ENCODE measurements around the gene CBX1.

- TF ChIP-seq ZNF607 (CRISPR knock-in tag; IDR thresholded peaks at IDR 0.05; ENCODE audit: borderline replicate concordance) (no peak), BCLAF1 (IDR thresholded peaks at IDR 0.05) (no peak), ZNF788 (CRISPR knock-in tag; IDR thresholded peaks at IDR 0.05; ENCODE audit: borderline replicate concordance) (no peak), HIVEP1 (CRISPR knock-in tag; IDR thresholded peaks at IDR 0.05) (no peak), TCF7L2 (IDR thresholded peaks at IDR 0.05; ENCODE audit: low read depth, low read length) (no peak), CTCF (CRISPR knock-in tag; IDR thresholded peaks at IDR 0.05) (no peak), RXRA (CRISPR knock-in tag; IDR thresholded peaks at IDR 0.05) (no peak), SETDB1 (CRISPR knock-in tag; IDR thresholded peaks at IDR 0.05; ENCODE audit: borderline replicate concordance) (no peak), NCOA1 (CRISPR knock-in tag; IDR thresholded peaks at IDR 0.05) (no peak), ZNF3 (CRISPR knock-in tag; IDR thresholded peaks at IDR 0.05) (no peak), FLYWCH1 (CRISPR knock-in tag; IDR thresholded peaks at IDR 0.05) (no peak), HMGXB4 (CRISPR knock-in tag; IDR thresholded peaks at IDR 0.05; ENCODE audit: borderline replicate concordance in 1 of 2, low read depth in 1 of 2) (no peak)
- TF ChIP-seq, protein P1, sequence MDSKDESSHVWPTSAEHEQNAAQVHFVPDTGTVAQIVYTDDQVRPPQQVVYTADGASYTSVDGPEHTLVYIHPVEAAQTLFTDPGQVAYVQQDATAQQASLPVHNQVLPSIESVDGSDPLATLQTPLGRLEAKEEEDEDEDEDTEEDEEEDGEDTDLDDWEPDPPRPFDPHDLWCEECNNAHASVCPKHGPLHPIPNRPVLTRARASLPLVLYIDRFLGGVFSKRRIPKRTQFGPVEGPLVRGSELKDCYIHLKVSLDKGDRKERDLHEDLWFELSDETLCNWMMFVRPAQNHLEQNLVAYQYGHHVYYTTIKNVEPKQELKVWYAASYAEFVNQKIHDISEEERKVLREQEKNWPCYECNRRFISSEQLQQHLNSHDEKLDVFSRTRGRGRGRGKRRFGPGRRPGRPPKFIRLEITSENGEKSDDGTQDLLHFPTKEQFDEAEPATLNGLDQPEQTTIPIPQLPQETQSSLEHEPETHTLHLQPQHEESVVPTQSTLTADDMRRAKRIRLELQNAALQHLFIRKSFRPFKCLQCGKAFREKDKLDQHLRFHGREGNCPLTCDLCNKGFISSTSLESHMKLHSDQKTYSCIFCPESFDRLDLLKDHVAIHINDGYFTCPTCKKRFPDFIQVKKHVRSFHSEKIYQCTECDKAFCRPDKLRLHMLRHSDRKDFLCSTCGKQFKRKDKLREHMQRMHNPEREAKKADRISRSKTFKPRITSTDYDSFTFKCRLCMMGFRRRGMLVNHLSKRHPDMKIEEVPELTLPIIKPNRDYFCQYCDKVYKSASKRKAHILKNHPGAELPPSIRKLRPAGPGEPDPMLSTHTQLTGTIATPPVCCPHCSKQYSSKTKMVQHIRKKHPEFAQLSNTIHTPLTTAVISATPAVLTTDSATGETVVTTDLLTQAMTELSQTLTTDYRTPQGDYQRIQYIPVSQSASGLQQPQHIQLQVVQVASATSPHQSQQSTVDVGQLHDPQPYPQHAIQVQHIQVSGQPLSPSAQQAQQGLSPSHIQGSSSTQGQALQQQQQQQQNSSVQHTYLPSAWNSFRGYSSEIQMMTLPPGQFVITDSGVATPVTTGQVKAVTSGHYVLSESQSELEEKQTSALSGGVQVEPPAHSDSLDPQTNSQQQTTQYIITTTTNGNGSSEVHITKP (CRISPR knock-in tag; IDR thresholded peaks at IDR 0.05; ENCODE audit: low read depth), result no peak
Measured at GRCh38 chr17:48110761-48111160, 9.5 kb upstream of the CBX1 start.
